HG03045 (cell line): ENCODE measurements around the gene GALNT2.

Source experiments
- ATAC-seq: cut with Tn5 transposase; IDR thresholded peaks from one replicate; pipeline ENCODE4 v1.9.1; 2021; ENCODE audit warnings: mild to moderate bottlenecking, moderate library complexity; ENCODE audit not compliant: unreplicated experiment

GALNT2 gene

GRCh38 chr1:230071316-230071715 is 4.3 kb downstream of the GALNT2 start:
- no peak for ATAC-seq

- ATAC-seq: no peak
These were observed 5.3 kb downstream of the GALNT2 start for GRCh38 chr1:230072296-230072695.

- ATAC-seq: no peak
These were observed 5.8 kb downstream of the GALNT2 start for GRCh38 chr1:230072866-230073265.

- ATAC-seq: no peak
These were observed 6.5 kb downstream of the GALNT2 start for GRCh38 chr1:230073371-230074035.

DNA sequence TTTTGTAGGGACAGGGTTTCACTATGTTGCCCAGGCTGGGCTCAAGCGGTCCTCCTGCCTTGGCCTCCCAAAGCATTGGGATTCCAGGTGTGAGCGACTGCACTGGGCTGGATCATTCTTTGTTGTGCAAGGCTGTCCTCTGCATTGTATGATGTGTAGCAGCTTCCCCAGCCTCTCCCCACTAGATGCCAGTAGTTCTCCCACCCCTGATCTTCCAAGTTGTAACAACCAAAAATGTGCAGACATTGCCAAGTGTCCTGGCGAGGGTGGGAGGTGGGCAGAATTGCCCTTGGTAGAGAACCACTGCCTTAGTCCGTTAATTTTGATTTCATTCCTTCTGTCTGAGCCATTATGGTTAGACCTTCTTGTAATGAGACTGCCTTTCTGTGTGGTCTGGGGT is 7.2 kb downstream of the GALNT2 start:
- ATAC-seq: no peak

- ATAC-seq: no peak
These were observed 7.7 kb downstream of the GALNT2 start for GRCh38 chr1:230074762-230075161.

DNA sequence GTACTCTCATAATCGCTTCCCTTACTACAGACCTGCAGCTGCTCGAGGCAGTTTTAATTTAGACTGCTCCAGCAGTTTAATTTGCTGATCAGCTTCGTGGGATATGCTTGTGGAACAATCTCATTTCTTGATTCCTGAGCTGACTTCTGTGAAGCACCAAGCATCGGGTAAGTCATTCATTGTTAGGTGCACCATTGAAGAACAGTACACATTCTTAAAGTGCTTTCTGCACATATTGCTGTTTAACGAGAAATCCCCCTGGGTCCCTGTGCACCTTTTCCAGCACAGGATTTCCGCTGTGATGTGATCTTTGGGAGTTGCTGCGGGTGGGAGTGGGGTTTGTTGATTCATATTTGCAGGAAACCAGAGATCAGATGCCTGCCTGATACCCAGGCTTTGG is 9.1 kb downstream of the GALNT2 start:
- ATAC-seq: no peak

DNA sequence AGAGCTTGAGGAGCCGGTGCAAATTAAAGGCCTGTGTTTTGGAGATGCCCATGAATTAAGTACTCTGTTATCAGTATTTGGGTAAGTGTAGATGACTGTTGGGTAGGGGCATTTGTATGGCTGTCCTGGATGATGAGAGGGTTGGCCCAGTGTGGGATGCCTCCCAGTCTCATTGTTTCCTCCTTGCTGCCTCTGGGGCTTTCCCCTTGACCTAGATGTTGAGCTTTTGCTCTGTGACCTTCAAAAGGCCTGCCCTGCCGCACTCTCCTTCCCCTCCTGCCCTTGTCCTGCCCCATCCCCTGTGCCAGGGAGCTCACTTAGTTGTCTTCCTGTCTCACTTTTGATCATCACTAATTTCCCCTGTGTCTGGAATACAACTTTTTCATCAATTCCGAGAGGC is 10.0 kb downstream of the GALNT2 start:
- ATAC-seq: no peak

- no peak for ATAC-seq
These were observed 10.6 kb downstream of the GALNT2 start for GRCh38 chr1:230077436-230078213.

DNA sequence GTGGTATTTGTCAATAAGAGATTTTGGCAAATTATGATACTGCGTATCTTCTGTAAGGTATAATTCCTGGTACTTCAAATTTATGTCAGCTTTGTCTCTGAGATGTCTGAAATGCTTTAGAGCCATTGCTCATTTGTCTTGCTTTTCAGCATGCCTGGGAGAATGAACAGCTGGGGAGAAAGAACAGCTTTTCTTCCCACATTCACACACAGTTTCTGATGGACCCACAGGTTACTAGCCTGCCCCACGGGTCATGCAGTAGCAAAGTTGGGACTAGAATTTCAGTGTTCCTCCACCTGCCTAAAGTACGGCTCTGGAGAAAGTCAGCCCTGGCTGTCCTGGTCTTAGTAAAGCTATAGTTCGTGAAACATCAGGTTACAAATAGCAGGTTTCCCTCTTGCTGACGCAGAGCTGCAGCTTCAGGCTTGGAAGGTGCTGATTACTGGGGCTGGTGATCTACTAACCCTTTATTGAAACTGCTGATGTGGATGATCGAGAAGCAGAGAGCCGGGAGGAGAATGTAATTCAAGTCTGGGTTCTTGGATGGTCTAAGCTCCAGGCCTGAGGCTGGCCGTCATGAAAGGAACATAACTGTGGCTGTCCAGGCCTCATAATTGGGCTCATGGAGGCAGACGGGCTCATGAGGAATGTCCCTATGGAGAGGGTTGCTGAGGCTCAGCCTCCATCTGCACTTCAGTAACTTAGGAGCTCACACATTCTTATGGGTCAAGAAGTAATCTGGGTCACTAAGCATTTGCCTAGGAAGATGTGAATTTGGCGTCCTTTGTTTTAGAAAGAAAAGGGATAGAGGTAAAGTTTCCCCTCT is 12.4 kb downstream of the GALNT2 start:
- no peak for ATAC-seq

DNA sequence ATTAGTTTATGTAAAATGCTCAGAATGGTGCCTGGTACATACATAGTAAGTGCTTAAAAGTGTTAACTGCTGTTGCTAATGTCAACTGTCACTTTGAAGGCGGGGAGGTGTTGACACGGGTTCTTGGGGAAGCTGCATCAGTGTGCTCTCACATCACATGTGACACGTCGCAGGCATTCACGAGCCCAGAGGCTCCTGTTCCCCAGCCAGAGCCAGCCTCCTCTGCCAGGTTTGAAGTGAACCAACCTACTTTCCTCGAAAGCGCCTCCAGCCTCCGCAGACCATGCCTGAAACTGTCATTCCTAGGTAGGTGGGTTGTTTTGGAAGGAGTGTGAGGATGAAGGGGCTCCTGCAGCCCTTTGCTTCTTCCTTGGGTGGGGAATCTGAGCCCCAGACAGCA is 13.8 kb downstream of the GALNT2 start:
- no peak for ATAC-seq

GRCh38 chr1:230081751-230082150 is 14.7 kb downstream of the GALNT2 start:
- ATAC-seq: no peak

DNA sequence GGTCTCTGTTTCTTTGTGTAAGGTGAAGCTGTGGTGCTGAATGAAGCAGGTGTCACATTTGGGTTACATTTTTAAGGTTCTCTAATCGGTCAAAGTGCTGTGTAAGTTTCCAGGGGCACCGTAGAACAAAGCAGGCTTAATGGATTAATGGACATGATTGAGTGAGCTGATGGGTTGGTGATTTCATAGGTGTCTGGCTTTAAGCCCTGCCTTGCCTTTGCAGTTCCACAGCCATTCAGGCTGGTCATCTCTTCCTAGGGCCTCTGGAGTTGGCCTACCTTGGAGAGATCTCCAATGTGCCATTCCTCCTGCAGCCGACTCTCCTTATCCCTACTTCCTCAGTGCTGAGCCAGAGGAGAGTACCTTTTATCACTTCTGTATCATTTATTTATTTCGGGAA is 15.2 kb downstream of the GALNT2 start:
- ATAC-seq: no peak

DNA sequence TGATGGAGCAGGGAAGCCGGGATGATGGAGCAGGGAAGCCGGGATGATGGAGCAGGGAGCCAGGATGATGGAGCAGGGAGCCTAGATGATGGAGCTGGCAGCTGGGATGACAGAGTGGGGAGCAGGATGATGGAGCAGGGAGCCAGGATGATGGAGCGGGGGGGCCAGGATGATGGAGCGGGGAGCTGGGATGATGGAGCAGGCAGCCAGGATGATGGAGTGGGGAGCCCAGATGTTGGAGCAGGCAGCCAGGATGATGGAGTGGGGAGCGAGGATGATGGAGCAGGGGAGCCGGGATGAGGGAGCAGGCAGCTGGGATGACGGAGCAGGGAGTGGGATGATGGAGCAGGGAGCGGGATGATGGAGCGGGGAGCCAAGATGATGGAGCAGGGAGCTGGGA is 16.0 kb downstream of the GALNT2 start:
- no peak for ATAC-seq

GRCh38 chr1:230083746-230084407 is 16.8 kb downstream of the GALNT2 start:
- no peak for ATAC-seq

DNA sequence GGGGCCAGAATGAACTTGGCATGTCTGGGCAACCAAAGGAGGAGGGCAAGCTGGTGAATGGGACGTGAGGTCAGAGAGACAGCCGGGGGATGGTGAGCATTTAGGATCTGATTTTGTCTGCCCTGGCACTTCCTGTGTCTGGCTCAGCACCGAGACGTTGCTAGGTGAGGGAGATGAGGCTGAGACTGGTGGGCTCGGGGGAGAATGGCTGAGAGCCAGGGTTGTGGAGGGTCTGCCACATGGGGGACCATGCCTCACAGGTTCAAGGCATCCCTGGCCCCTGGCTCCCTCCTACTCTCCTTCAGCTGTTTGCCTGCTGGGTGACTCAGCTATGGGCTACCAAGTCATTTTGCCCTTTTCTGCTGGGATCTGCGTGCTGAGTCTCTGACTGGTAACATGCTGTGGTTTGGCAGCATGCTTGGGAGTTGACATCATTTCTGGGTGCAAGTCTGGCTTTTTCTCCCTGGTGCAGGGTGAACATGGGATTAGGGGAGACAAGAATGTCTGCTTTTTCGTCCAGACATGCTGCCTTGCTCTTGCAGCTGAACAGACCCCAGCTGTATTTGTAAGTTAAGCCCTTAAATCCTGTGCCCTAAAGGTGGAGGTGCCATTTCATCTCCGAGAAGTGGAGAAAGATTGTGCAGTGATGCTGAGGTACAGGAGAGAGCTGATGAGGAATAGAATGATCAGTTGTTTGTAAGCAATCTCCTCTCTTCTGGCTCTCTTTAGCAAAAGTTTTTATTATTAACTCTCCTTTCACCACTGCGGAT is 17.6 kb downstream of the GALNT2 start:
- peak; percentile 66 for ATAC-seq

DNA sequence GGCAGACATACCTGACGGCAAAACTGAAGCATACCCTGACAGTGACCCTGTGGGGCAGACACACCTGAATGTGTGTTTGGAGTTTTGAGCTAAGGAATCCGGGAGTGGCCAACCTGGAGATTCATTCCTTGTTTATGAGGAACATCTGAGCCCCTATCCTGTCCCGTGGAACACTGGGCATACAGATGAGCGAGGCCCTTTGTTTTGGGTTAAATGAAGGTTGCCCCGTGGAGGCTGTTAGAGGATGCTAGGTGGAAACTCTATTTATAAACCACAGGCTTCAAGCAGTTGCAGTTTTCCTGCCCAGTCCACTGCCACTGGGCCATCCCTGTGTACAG is 18.1 kb downstream of the GALNT2 start:
- ATAC-seq: no peak

DNA sequence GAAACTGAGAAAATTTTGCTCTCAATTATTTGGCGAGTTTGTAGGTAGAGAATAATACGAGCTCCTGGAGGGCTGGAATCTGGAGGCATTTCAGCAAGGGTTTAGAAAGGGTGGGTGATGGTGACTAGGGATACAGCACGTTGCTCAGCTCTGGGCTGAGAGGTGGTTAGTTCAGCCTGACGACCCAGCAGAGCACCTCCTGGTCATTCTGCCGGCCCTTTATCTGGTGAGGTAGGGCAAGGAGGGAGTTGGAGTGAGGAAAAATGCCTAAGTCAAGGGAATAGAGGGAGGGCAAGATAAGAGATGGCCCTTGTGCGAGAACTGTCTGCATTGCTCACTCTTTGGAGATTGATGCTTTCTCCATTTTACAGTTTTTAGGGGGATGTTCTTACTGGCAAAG is 19.1 kb downstream of the GALNT2 start:
- ATAC-seq: no peak

DNA sequence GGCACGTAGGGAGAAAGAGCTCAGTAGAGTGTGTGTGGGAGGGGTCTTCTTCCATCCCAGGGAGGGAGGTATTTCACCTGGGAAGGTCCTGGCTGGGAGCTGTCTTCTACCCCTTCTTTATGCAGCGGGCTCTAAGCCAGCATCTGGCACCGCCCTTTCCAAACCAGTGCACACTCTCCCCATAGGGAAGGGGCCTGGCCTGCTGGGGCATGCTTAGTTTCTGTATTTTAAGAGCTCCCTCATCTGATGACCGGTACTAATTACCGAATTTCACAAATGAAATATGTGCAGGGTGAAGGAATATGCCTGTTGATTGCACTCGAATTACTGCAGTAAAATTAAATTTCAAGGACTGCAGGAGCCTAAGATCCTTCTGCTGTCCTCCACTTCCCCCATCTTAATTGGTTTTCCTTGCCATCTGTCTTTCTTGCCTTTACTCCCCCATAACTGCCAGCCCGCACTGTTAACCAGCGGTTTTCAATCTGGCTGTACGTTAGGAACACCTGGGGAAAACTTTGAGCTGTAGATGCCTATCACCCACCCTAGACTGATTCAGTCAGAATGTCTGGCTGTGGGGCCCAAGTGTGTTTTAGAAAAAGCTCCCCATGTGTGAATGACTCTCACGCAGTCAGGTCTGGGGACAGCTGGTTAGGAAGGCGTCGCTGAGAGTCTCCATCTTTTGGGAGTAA is 20.1 kb downstream of the GALNT2 start:
- ATAC-seq: no peak

- ATAC-seq: no peak
These were observed 20.7 kb downstream of the GALNT2 start for GRCh38 chr1:230087717-230088105.
